ENCODE results near the gene NTSR2. TPM values are rescaled to one million over a fixed set of nuclear protein-coding genes. Genes with fewer than 3 reads are reported as not detected.

The NTSR2 gene
- total RNA-seq, 1 donor from 2014 or later = not detected

DNA sequence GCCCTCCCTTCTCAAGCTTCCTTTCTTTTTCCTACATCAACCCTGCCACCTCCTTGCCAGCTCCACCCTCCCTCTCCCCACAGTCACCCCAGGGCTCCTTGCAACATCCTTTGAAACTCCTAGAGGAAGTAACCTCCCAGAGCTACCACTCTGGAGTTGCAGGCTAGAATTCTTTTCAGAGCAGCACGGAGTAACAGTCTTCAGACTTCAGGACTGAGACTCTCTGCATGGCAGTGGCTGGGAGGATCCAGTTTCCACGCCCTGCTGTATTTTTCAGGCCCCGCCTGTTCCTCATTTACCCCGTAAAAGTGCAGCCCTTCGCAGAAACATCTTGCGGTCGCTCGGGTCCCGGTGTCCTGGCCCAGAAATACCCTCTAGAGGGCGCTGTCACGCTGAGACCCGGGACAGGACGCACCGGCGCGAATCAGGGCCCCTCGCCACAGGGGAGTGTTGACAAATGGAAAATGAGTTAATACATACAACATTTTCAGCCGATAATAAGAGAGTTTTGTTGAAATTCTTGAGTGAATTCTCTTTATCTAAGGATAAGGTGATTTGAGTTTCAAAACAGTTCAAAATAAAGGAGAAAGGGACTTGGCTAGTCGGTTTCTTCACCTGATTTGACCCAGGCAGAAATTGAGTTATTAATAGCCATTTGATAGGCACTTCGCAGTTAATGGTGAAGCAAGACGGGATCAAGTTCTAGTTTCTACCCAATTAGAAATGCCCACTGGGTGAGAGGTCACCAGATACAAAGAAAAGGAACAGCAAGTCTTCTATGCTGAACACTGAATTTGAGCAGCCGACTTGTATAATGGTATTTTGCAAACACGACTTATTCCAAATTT lies 18.5 kb upstream of the NTSR2 start:
- DNase-seq (peak; percentile 68), ATAC-seq (ENCODE audit: low read depth) (peak; percentile 87)
- Mint-ChIP-seq H3K4me1 (peaks cover 9% of the 10 kb centered on the region), H3K4me3 (peak overlapping the region; percentile 39), H3K36me3 (ENCODE audit: low read depth) (no peaks in the 10 kb centered on the region), H3K27ac (no peak overlapping the region), H3K9me3 (no peaks in the 10 kb centered on the region), H3K27me3 (peaks cover 8% of the 10 kb centered on the region)
- ChIA-PET CTCF (interaction anchor here (0.8 to 11.3 kb wide), 5 partner anchors 30 to 99 kb away, joined by 3 to 173 read pairs (median 4); no protein-coding TSS in a partner anchor), POLR2A (interaction anchor here (0.6 to 0.9 kb wide), 2 partner anchors 58 to 359 kb away, joined by 3 to 6 read pairs; partner anchors contain the start of gene LPIN1)
- intact Hi-C loops (cut with micrococcal nuclease) = loop anchor here (1.0 to 10.0 kb wide), 7 partner anchors 56 to 1318 kb away; partner anchors contain the start of genes E2F6, PDIA6 and TRIB2
- TF ChIP-seq, protein P1, sequence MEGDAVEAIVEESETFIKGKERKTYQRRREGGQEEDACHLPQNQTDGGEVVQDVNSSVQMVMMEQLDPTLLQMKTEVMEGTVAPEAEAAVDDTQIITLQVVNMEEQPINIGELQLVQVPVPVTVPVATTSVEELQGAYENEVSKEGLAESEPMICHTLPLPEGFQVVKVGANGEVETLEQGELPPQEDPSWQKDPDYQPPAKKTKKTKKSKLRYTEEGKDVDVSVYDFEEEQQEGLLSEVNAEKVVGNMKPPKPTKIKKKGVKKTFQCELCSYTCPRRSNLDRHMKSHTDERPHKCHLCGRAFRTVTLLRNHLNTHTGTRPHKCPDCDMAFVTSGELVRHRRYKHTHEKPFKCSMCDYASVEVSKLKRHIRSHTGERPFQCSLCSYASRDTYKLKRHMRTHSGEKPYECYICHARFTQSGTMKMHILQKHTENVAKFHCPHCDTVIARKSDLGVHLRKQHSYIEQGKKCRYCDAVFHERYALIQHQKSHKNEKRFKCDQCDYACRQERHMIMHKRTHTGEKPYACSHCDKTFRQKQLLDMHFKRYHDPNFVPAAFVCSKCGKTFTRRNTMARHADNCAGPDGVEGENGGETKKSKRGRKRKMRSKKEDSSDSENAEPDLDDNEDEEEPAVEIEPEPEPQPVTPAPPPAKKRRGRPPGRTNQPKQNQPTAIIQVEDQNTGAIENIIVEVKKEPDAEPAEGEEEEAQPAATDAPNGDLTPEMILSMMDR (IDR thresholded peaks at IDR 0.05) = no peak

DNA sequence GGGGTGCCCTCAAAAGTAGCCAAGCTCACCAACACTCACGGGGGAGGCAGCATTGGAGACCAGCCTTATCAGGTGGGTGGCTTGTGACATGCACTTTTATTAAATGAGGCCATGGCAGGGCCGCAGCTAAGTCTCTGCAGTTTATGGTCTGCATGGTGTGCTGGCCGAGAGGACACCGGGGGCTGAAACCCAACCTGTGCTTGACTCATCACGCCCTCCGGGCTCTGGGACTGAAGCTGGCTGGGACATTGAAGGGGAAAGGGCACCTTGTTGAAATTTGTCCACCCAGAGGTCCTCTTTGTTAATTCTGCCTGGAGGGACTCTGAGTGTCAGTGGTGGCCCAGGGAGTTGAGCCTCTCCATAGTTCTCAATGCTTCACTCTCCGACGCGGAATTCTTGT lies 17.7 kb upstream of the NTSR2 start:
- TF ChIP-seq, protein P1 (IDR thresholded peaks at IDR 0.05) = no peak
- ATAC-seq (ENCODE audit: low read depth) (no peak), DNase-seq (no peak)
- Mint-ChIP-seq H3K27ac (no peak overlapping the region), H3K27me3 (peaks cover 8% of the 10 kb centered on the region), H3K4me3 (no peak overlapping the region), H3K36me3 (ENCODE audit: low read depth) (no peaks in the 10 kb centered on the region), H3K9me3 (no peaks in the 10 kb centered on the region), H3K4me1 (peaks cover 9% of the 10 kb centered on the region)
- ChIA-PET CTCF (interaction anchor here (0.8 to 11.3 kb wide), 5 partner anchors 31 to 100 kb away, joined by 3 to 173 read pairs (median 4); no protein-coding TSS in a partner anchor), POLR2A (interaction anchor here (0.6 to 0.9 kb wide), 2 partner anchors 58 to 359 kb away, joined by 3 to 6 read pairs; partner anchors contain the start of gene LPIN1)
- intact Hi-C loops (cut with micrococcal nuclease) = loop anchor here (1.0 to 10.0 kb wide), 7 partner anchors 57 to 1319 kb away; partner anchors contain the start of genes E2F6, PDIA6 and TRIB2

DNA sequence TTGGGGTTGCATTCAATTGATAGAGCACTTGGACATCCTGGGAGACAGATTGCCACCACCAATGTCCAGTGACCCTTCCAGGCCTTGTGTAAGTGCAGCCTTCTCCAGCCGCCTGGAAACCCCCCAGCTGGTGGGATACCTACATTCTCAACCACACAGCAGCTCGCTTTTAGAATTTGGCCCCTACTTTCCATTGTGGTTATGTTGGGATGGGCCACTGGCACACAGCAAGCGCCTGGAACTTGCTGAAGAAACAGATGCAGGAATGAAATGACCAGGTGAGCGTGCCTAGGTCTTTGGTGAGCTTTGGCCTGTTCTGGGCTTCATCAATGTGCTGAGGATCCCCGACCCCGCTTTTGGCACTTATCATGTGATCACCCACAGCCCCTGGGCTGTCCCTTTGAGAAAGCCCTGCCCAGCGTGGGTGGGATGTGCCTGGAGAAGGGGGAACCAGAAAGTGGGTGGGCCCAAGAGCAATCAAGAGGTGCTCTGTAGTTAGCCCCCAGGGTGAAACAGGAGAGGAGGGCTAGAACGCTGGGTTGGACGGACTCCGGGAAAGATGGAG lies 16.0 kb upstream of the NTSR2 start:
- TF ChIP-seq, protein P1 (IDR thresholded peaks at IDR 0.05) = no peak
- DNase-seq = no peak
- intact Hi-C loops (cut with micrococcal nuclease) = loop anchor here (5.0 to 10.0 kb wide), 3 partner anchors 219 to 871 kb away; partner anchors contain the start of genes E2F6 and PDIA6
- no peaks in the 10 kb centered on the region for H3K36me3 Mint-ChIP-seq (ENCODE audit: low read depth)
- no peak overlapping the region for H3K27ac Mint-ChIP-seq
- ATAC-seq (ENCODE audit: low read depth) = no peak
- H3K4me3 Mint-ChIP-seq = no peak overlapping the region
- H3K9me3 Mint-ChIP-seq = no peaks in the 10 kb centered on the region
- peaks cover 8% of the 10 kb centered on the region for H3K27me3 Mint-ChIP-seq
- ChIA-PET POLR2A (no interaction called here), CTCF (no interaction called here)
- peaks cover 9% of the 10 kb centered on the region for H3K4me1 Mint-ChIP-seq

DNA sequence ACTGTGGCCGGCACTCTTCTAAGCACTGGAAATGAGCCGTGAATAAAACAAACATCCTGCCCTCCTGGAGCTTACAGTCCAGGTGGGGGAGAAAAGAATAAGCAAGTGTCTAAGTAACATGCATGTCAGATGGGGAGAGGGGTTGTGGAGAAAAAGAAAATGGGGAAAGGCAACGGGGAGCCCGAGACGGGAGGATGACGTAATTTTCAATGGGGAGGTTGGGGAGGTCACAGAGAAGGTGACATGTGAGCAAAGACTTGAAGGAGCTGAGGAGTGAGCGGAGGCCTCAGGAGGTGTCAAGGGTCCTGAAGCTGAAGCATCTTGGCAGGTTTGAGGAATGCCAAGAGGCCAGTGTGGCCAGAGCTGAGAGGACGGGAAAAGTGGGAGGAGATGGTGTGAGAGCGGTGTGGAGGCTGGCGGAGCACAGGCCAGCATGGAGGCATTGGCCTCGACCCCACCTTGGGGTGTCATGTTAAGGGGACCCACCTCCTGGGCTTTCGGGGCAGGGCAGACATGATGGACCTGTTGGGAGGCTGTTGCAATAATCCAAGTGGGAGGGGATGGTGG lies 15.0 kb upstream of the NTSR2 start:
- no peaks in the 10 kb centered on the region for H3K36me3 Mint-ChIP-seq (ENCODE audit: low read depth)
- no peak overlapping the region for H3K4me3 Mint-ChIP-seq
- ChIA-PET POLR2A (no interaction called here), CTCF (interaction anchor here (1.2 to 1.3 kb wide), 2 partner anchors 97 to 1322 kb away, joined by 3 to 4 read pairs; no protein-coding TSS in a partner anchor)
- no peak overlapping the region for H3K27ac Mint-ChIP-seq
- no peak for ATAC-seq (ENCODE audit: low read depth)
- DNase-seq = no peak
- intact Hi-C loops (cut with micrococcal nuclease) = loop anchor here (5.0 to 10.0 kb wide), 3 partner anchors 218 to 870 kb away; partner anchors contain the start of genes E2F6 and PDIA6
- TF ChIP-seq, protein P1 (IDR thresholded peaks at IDR 0.05) = no peak
- peaks cover 9% of the 10 kb centered on the region for H3K4me1 Mint-ChIP-seq
- H3K9me3 Mint-ChIP-seq = no peaks in the 10 kb centered on the region
- H3K27me3 Mint-ChIP-seq = peaks cover 8% of the 10 kb centered on the region

All from activated B cell treated with CpG ODN at 0.5 μM for 24 hours (primary cell).